CD4-positive, alpha-beta T cell treated with Interleukin-15 for 1 hour (primary cell): ENCODE results near the gene CD14.
A peak's percentile ranks its signal among the peaks of the same experiment; 100 is the strongest.
"Not testable (repeated sequence)": the region's sequence is repeated elsewhere in the genome, so short reads cannot be mapped to it uniquely, and the experiment has no call there.

Experiments
- DNase-seq: peaks from one replicate; pipeline ENCODE4 v3.0.0-alpha.2; 2020

Gene CD14

GRCh38 chr5:140634103-140634502 is 1.1 kb upstream of the CD14 start:
- no peak for DNase-seq

DNA sequence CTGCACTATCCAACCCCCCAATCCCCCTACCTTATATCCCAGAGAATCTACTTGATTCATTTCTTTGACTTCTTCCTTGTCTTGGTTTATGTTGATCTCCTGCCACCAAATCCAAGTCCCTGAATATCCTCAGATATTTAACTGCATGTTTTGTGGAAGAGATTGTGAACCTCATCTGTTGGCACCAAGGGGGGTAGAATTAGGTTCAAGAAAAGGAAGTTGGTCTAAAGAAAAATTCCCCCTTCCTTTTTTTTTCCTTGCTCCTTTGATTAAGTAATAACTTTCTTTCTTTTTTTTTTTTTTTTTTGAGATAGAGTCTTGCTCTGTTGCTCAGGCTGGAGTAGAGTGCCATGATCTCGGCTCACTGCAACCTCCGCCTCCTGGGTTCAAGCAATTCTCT is 526 bp upstream of the CD14 start:
- no peak for DNase-seq

GRCh38 chr5:140632366-140633020 is 482 bp downstream of the CD14 start:
- peak; percentile 58 for DNase-seq

- DNase-seq: peak; percentile 28
These were observed 1.1 kb downstream of the CD14 start for GRCh38 chr5:140631831-140632365.

- peak; percentile 37 for DNase-seq
These were observed 1.9 kb downstream of the CD14 start for GRCh38 chr5:140631036-140631417.

GRCh38 chr5:140630292-140631035 is 2.5 kb downstream of the CD14 start:
- DNase-seq: no peak

DNA sequence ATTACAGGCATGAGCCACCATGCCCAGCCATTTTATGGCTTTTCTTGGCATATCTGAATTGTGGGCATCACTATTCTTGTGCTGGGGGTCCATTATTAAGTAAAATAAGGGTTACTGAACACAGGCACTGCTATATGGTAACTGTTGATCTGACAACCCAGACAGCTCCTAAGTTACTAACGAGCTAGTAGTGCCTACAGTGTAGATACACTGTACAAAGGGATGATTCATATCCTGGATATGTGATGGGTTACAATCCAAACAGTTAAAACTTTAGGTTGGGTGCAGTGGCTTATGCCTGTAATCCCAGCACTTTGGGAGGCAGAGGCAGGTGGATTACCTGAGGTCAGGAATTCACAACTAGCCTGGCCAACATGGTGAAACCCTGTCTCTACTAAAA is 4.3 kb downstream of the CD14 start:
- no peak for DNase-seq

DNA sequence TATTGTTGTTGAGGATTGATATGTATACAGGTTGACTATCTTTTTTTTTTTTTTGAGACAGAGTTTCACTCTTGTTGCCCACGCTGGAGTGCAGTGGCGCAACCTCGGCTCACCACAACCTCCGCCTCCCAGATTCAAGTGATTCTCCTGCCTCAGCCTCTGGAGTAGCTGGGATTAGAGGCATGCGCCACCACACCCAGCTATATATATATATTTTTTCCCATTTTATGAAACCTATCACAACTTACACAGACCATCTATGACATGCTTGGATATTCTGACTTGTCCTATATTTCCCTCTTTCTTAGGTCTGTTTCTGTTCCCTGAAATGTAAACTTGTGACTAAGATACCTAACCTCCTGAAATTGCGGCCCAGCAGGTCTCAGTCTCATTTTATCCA is 5.0 kb downstream of the CD14 start:
- DNase-seq: no peak

DNA sequence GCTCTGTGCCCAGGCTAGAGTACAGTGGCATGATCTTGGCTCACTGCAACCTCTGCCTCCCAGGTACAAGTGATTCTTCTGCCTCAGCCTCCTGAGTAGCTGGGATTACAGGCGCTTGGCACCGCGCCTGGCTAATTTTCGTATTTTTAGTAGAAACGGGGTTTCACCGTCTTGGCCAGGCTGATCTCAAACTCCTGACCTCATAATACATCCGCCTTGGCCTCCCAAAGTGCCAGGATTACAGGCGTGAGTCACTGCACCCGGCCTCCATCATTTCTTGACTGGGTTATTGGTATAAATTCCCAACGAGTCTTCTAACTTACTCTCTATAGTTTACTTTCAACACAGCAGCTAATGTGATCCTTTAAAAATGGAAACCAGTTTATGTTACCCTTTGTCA is 8.1 kb downstream of the CD14 start:
- not testable (repeated sequence) for DNase-seq

DNA sequence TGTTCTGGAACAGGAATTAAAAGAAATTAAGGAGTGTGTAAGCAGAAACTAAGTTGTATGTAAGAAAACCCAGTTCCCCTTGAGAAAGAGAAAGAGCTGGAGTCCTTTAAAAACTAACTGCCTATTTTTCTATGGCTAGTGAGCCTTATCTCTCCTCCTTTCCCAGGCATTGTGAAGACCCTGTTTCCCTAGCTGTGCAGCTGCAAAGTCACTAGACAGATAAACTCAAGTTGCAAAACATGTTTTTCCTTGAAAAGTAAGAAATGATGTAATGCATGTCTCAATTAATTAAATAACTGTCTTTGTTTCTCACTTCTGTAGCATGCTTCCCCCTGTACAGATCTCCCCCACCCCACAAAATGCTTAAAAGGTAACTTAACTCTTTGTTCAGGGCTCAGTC is 9.9 kb downstream of the CD14 start:
- DNase-seq: not testable (repeated sequence)

- no peak for DNase-seq
These were observed 10.7 kb downstream of the CD14 start for GRCh38 chr5:140622301-140622700.

GRCh38 chr5:140611020-140611521 is 21.9 kb downstream of the CD14 start:
- DNase-seq: no peak

GRCh38 chr5:140609126-140609525 is 23.8 kb downstream of the CD14 start:
- peak; percentile 66 for DNase-seq

GRCh38 chr5:140608722-140609121 is 24.3 kb downstream of the CD14 start:
- DNase-seq: no peak

DNA sequence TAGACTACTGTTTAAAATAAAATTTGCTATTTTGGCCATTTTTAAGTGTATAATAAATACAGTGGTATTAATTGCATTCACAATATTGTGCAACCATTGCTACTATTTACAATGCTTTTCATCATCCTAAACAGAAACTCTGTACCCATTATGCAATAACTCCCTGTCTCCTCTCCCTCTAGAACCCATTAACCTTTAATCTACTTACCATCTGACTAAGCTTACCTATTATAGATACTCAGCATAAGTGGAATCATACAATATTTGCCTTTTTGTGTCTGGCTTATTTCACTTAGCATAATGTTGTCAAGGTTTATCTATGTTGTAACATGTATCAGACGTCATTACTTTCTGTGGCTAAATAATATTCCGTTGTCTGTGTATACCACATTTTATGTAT is 25.9 kb downstream of the CD14 start:
- DNase-seq: no peak

DNA sequence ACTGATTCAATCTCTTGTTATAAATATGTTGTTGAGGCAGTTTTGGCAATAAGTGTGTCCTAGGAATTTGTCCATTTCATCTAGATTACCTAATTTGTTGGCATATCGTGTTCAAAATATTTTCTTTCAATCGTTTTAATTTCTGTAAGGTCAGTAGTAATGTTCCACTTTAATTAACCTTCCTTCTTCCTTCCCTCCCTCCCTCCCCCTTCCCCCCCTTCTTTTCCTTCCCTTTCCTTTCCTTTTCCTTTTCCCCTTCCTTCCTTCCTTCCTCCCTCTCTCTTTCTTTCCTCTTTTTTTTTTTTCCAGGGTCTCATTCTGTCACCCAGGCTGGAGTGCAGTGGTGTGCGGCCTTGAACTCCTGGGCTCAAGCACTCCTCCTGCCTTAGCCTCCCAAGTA is 27.1 kb downstream of the CD14 start:
- no peak for DNase-seq

DNA sequence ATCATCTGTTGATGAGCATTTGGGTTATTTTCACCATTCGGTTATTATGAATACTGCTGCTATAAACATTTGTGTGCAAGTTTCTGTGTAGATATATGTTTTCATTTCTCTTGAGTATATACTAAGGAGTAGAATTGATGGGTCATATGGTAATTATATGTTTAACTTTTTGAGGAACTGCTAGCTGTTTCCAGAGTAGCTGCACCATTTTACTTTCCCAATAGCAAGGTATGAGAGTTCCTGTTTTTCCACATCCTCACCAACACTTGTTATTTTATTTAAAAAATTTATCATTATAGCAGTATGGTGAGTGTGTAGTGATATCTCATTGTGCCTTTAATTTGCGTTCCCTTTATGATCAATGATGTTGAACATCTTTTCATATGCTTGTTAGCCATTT is 29.2 kb downstream of the CD14 start:
- no peak for DNase-seq

GRCh38 chr5:140603446-140603698 is 29.6 kb downstream of the CD14 start:
- DNase-seq: not testable (repeated sequence)

GRCh38 chr5:140602147-140602546 is 30.8 kb downstream of the CD14 start:
- DNase-seq: peak; percentile 29

DNA sequence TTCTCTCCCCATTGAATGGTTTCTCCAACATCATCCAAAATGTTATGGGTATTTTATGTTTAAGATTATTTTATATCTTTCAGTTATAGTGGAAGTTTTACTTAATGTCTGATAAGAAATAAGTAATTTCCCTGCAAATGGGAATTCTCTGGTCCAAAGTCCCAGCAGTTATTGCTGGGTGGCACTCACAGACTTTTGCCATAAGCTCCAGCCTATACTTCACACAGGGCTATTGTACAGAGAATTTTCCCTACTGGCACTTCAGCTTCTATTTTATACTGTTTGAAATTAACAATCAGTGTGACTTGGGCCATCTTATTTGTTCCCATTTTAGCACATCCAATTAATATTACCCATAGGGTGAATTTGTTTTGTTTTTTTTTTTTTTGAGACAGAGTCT is 32.9 kb downstream of the CD14 start:
- DNase-seq: no peak

DNA sequence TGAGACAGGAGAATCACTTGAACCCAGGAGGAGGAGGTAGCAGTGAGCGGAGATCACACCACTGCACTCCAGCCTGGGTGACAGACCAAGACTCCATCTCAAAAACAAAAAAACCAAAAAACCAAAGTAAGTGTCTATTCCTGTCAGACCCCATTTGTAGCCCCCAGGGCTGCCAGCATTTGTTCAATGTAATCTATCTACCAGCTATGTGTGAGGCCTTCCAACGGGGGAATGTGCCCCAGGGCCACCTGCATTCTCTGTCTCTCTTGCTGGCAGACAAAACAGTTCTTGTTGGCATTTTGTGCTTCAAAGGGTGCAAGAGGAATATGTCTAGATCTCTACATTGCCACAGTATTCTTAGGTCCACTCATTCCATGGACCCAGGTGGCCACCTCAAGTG is 34.1 kb downstream of the CD14 start:
- DNase-seq: no peak

GRCh38 chr5:140596321-140596741 is 36.6 kb downstream of the CD14 start:
- no peak for DNase-seq

- DNase-seq: peak; percentile 40
These were observed 37.3 kb downstream of the CD14 start for GRCh38 chr5:140595538-140596300.

GRCh38 chr5:140594169-140594568 is 38.8 kb downstream of the CD14 start:
- DNase-seq: no peak
